ENCODE measurements around the gene DPY30. TPM values are rescaled to one million over a fixed set of nuclear protein-coding genes. Genes with fewer than 3 reads are reported as not detected.

The DPY30 gene
- total RNA-seq, 3 donors from 2014 or later (not counting 1 experiment from before 2014, with no cell fraction given), result 24.3 to 36.6 (median 25.7) TPM

- Histone ChIP-seq H3K4me3 (ENCODE audit: low read length) (no peak overlapping the region), H3K9me3 (ENCODE audit: control insufficient read depth, insufficient read depth, low read length) (no peaks in the 10 kb centered on the region), H3K4me1 (ENCODE audit: control insufficient read depth, insufficient read depth, low read length) (peaks cover 4% of the 10 kb centered on the region), H3K36me3 (ENCODE audit: control insufficient read depth, insufficient read depth, low read length) (no peaks in the 10 kb centered on the region), H3K27me3 (ENCODE audit: control insufficient read depth, insufficient read depth, low read length) (no peaks in the 10 kb centered on the region), H3K27ac (ENCODE audit: low read length) (peak overlapping the region; percentile 41)
- peak overlapping the region; percentile 7 for H3K4me3 Mint-ChIP-seq
- no peak for TF ChIP-seq CTCF (IDR thresholded peaks at IDR 0.05)
- peak overlapping the region; percentile 73 to 84 for H3K27ac Mint-ChIP-seq
- DNase-seq (peak in 1 of 2 donors; percentile 42), ATAC-seq (peak; percentile 90 to 98 (median 94))
- 38% methylated on average over 5 of the region's 6 CpGs for WGBS (ENCODE audit: insufficient coverage)
- no peaks in the 10 kb centered on the region for H3K36me3 Mint-ChIP-seq
- intact Hi-C loops (cut with micrococcal nuclease), result no loop called here
- no peaks in the 10 kb centered on the region for H3K9me3 Mint-ChIP-seq
- H3K4me1 Mint-ChIP-seq, result peaks cover 37 to 39% of the 10 kb centered on the region in 2 donors
- H3K27me3 Mint-ChIP-seq (ENCODE audit: low read depth in 2 of 2), result no peaks in the 10 kb centered on the region
These were observed 58.8 kb downstream of the DPY30 start for GRCh38 chr2:31980674-31981356.

- no peak for TF ChIP-seq CTCF (IDR thresholded peaks at IDR 0.05)
- Histone ChIP-seq H3K36me3 (ENCODE audit: control insufficient read depth, insufficient read depth, low read length) (no peaks in the 10 kb centered on the region), H3K27me3 (ENCODE audit: control insufficient read depth, insufficient read depth, low read length) (no peaks in the 10 kb centered on the region), H3K4me1 (ENCODE audit: control insufficient read depth, insufficient read depth, low read length) (peaks cover 4% of the 10 kb centered on the region), H3K27ac (ENCODE audit: low read length) (no peak overlapping the region), H3K9me3 (ENCODE audit: control insufficient read depth, insufficient read depth, low read length) (no peaks in the 10 kb centered on the region), H3K4me3 (ENCODE audit: low read length) (no peak overlapping the region)
- Mint-ChIP-seq H3K27ac (peak overlapping the region in 1 of 2 donors; percentile 84), H3K27me3 (ENCODE audit: low read depth in 2 of 2) (no peaks in the 10 kb centered on the region), H3K4me1 (peaks cover 37 to 39% of the 10 kb centered on the region in 2 donors), H3K9me3 (no peaks in the 10 kb centered on the region), H3K4me3 (no peak overlapping the region), H3K36me3 (no peaks in the 10 kb centered on the region)
- ATAC-seq, result no peak
- no peak for DNase-seq
- intact Hi-C loops (cut with micrococcal nuclease), result no loop called here
- 96% methylated on average over 2 of the region's 3 CpGs for WGBS (ENCODE audit: insufficient coverage)
These were observed 59.6 kb downstream of the DPY30 start for GRCh38 chr2:31979956-31980355.

GRCh38 chr2:31979018-31979417, 60.6 kb downstream of the DPY30 start:
- TF ChIP-seq CTCF (IDR thresholded peaks at IDR 0.05), result no peak
- H3K36me3 Mint-ChIP-seq, result no peaks in the 10 kb centered on the region
- no peak for ATAC-seq
- H3K27me3 Mint-ChIP-seq (ENCODE audit: low read depth in 2 of 2), result no peaks in the 10 kb centered on the region
- no peaks in the 10 kb centered on the region for H3K9me3 ChIP-seq (ENCODE audit: control insufficient read depth, insufficient read depth, low read length)
- H3K4me3 ChIP-seq (ENCODE audit: low read length), result no peak overlapping the region
- H3K27ac ChIP-seq (ENCODE audit: low read length), result no peak overlapping the region
- H3K4me1 ChIP-seq (ENCODE audit: control insufficient read depth, insufficient read depth, low read length), result peaks cover 4% of the 10 kb centered on the region
- no CpG with 5 or more reads among the region's 3 CpGs for WGBS (ENCODE audit: insufficient coverage)
- H3K27ac Mint-ChIP-seq, result peak overlapping the region; percentile 4 to 47
- no peaks in the 10 kb centered on the region for H3K36me3 ChIP-seq (ENCODE audit: control insufficient read depth, insufficient read depth, low read length)
- H3K4me1 Mint-ChIP-seq, result peaks cover 30 to 31% of the 10 kb centered on the region in 2 donors
- no peak for DNase-seq
- H3K9me3 Mint-ChIP-seq, result no peaks in the 10 kb centered on the region
- H3K4me3 Mint-ChIP-seq, result no peak overlapping the region
- intact Hi-C loops (cut with micrococcal nuclease), result no loop called here
- no peaks in the 10 kb centered on the region for H3K27me3 ChIP-seq (ENCODE audit: control insufficient read depth, insufficient read depth, low read length)

- Histone ChIP-seq H3K4me3 (ENCODE audit: low read length) (no peak overlapping the region), H3K9me3 (ENCODE audit: control insufficient read depth, insufficient read depth, low read length) (no peaks in the 10 kb centered on the region), H3K4me1 (ENCODE audit: control insufficient read depth, insufficient read depth, low read length) (peaks cover 4% of the 10 kb centered on the region), H3K36me3 (ENCODE audit: control insufficient read depth, insufficient read depth, low read length) (no peaks in the 10 kb centered on the region), H3K27ac (ENCODE audit: low read length) (no peak overlapping the region), H3K27me3 (ENCODE audit: control insufficient read depth, insufficient read depth, low read length) (no peaks in the 10 kb centered on the region)
- Mint-ChIP-seq H3K27me3 (ENCODE audit: low read depth in 2 of 2) (no peaks in the 10 kb centered on the region), H3K27ac (peak overlapping the region; percentile 4 to 47), H3K4me3 (no peak overlapping the region), H3K4me1 (peaks cover 27 to 30% of the 10 kb centered on the region in 2 donors), H3K9me3 (no peaks in the 10 kb centered on the region), H3K36me3 (no peaks in the 10 kb centered on the region)
- no peak for TF ChIP-seq CTCF (IDR thresholded peaks at IDR 0.05)
- DNase-seq (no peak), ATAC-seq (no peak)
- intact Hi-C loops (cut with micrococcal nuclease), result no loop called here
- WGBS (ENCODE audit: insufficient coverage), result 97% methylated on average over 5 of the region's 6 CpGs
These were observed 61.2 kb downstream of the DPY30 start for GRCh38 chr2:31978436-31978835.

Data from natural killer cell (primary cell).